ENCODE results near the gene RNF152. TPM values are rescaled to one million over a fixed set of nuclear protein-coding genes. Genes with fewer than 3 reads are reported as not detected.

Gene RNF152
- total RNA-seq, 1 experiment from 2014 or later = 2.3 TPM

GRCh38 chr18:61820882-61821281 is 71.9 kb downstream of the RNF152 start:
- no peaks in the 10 kb centered on the region for H3K9me3 Mint-ChIP-seq

More at GRCh38 chr18:61820882-61821281, 71.9 kb downstream of the RNF152 start:
- Histone ChIP-seq H3K23ac (ENCODE audit: insufficient read length, low read depth, low read length) (no peak overlapping the region), H3K56ac (ENCODE audit: insufficient read length, low read depth, low read length) (no peak overlapping the region), H2BK15ac (ENCODE audit: low read depth, low read length) (no peak overlapping the region), H3K4me2 (ENCODE audit: insufficient read depth, insufficient read length, low read length) (no peak overlapping the region), H3K9me3 (ENCODE audit: control insufficient read depth, low read depth, low read length) (no peaks in the 10 kb centered on the region), H3K14ac (ENCODE audit: insufficient read depth, low read length) (no peak overlapping the region), H2BK12ac (ENCODE audit: insufficient read length, low read depth, low read length) (no peak overlapping the region), H3T11ph (ENCODE audit: low read length) (no peak overlapping the region), H4K20me1 (ENCODE audit: control insufficient read depth, insufficient read depth, insufficient read length) (no peaks in the 10 kb centered on the region), H3K79me2 (ENCODE audit: insufficient read depth, low read length) (no peaks in the 10 kb centered on the region), H4K91ac (ENCODE audit: insufficient read length, low read depth, low read length) (no peak overlapping the region), H2AK5ac (ENCODE audit: insufficient read length, low read length) (no peak overlapping the region), H2BK120ac (ENCODE audit: low read depth, low read length, poor library complexity, severe bottlenecking) (no peak overlapping the region), H2BK20ac (ENCODE audit: low read depth, low read length, poor library complexity, severe bottlenecking) (no peak overlapping the region), H3K4ac (ENCODE audit: low read depth, low read length) (no peak overlapping the region), H3K4me1 (ENCODE audit: insufficient read depth, low read length) (no peaks in the 10 kb centered on the region), H3K23me2 (ENCODE audit: insufficient read length, low read depth, low read length, poor library complexity, severe bottlenecking) (no peaks in the 10 kb centered on the region), H4K8ac (replicated peaks; ENCODE audit: insufficient read length, low read depth, low read length) (no peak overlapping the region), H2BK5ac (ENCODE audit: insufficient read length, low read length) (no peak overlapping the region), H4K5ac (ENCODE audit: insufficient read length, low read depth, low read length) (no peak overlapping the region), H3K79me1 (ENCODE audit: insufficient read depth, low read depth, low read length, poor library complexity, severe bottlenecking) (no peaks in the 10 kb centered on the region), H3K18ac (ENCODE audit: insufficient read length, low read depth, low read length) (no peak overlapping the region), H2AFZ (ENCODE audit: low read length) (no peak overlapping the region), H3K9ac (ENCODE audit: extremely low read depth, insufficient read length, low read length) (no peak overlapping the region), H3K27ac (ENCODE audit: insufficient read length, low read depth, low read length) (no peak overlapping the region), H3K27me3 (ENCODE audit: insufficient read depth, low read length) (no peaks in the 10 kb centered on the region)
- Mint-ChIP-seq H3K27ac (no peak overlapping the region), H3K36me3 (ENCODE audit: insufficient read depth in 1 of 3, low read depth in 3 of 3) (peaks cover 0 to 4% (median 2%) of the 10 kb centered on the region in 3 experiments; a peak in 2 of 7 replicates), H3K4me1 (no peaks in the 10 kb centered on the region), H3K4me3 (no peak overlapping the region), H3K27me3 (ENCODE audit: low read depth) (no peaks in the 10 kb centered on the region)
- TF ChIP-seq, protein P1, sequence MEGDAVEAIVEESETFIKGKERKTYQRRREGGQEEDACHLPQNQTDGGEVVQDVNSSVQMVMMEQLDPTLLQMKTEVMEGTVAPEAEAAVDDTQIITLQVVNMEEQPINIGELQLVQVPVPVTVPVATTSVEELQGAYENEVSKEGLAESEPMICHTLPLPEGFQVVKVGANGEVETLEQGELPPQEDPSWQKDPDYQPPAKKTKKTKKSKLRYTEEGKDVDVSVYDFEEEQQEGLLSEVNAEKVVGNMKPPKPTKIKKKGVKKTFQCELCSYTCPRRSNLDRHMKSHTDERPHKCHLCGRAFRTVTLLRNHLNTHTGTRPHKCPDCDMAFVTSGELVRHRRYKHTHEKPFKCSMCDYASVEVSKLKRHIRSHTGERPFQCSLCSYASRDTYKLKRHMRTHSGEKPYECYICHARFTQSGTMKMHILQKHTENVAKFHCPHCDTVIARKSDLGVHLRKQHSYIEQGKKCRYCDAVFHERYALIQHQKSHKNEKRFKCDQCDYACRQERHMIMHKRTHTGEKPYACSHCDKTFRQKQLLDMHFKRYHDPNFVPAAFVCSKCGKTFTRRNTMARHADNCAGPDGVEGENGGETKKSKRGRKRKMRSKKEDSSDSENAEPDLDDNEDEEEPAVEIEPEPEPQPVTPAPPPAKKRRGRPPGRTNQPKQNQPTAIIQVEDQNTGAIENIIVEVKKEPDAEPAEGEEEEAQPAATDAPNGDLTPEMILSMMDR (conservative IDR thresholded peaks at IDR 0.05) = no peak
- DNase-seq = no peak
- no CpG with 5 or more reads among the region's 1 CpG for WGBS (ENCODE audit: extremely low coverage, insufficient read length, low lambda C conversion rate)
